DMS153 treated with DMSO at 0.1 percent for 48 hours (cell line): ENCODE data around the gene UPK3B.
"Not testable (repeated sequence)": the region's sequence is repeated elsewhere in the genome, so short reads cannot be mapped to it uniquely, and the experiment has no call there.

Experiments
- DNase-seq: peaks from one replicate; lab custom pipeline; 2025; ENCODE audit not compliant: unreplicated experiment; lab: John Stamatoyannopoulos, UW

UPK3B gene

DNA sequence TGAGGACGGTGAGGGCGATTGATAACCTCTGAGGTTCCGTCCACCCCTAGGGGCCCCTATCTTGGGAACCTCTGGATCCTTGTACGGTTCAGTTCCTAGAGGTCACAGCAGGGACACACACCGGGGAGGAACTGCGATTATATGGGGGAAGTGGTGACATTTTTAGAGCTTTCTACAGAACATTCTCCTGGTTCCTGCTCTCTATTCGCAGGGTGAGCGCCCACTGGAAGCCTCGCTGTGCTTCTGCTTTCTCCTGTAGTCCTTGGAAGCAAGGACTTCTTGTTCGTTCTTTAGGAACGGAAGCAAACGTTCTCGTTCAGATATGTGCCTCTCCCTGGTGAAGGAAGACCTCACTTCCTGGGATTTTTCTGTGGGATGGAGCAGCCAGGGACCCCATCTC lies 22.4 kb upstream of the UPK3B start:
- DNase-seq: not testable (repeated sequence)

DNA sequence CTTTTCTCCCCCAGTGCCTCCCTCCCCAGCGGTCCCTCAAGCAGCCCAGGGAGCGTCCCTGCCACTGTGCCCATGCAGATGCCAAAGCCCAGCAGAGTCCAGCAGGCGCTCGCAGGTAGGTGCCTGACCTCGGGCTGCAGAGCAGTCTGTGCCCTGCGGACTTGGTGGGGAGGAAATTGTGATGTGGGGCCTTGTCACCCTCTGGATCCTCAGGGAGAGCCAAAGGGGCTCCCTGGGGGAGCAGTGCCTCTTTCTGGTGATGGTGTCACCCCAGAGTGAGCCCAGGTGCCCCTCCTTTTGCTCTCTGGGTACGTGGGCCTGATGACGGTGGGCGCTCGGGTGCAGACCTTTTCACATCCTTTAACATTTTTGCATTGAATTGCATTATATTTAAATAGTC lies 18.2 kb upstream of the UPK3B start:
- not testable (repeated sequence) for DNase-seq

DNA sequence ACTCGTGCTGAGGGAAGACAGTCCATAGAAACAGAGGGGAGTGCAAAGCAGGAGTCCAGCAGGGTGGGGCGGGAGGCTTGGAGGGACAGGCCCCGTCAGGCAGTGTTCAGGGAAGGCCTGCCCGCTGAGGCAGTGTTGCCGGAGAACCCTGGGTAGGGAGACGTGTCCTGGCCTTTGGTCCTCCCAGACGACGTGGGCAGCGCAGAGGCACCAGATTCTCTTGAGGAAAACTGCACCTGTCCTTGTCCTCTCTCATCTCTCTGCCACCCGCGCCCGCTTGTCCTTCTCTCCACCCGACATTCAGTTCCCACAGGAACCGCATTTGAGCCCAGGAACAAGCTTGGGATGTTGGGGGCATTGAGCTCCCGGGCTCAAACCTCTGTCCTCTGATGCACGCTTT lies 14.6 kb upstream of the UPK3B start:
- DNase-seq: not testable (repeated sequence)

DNA sequence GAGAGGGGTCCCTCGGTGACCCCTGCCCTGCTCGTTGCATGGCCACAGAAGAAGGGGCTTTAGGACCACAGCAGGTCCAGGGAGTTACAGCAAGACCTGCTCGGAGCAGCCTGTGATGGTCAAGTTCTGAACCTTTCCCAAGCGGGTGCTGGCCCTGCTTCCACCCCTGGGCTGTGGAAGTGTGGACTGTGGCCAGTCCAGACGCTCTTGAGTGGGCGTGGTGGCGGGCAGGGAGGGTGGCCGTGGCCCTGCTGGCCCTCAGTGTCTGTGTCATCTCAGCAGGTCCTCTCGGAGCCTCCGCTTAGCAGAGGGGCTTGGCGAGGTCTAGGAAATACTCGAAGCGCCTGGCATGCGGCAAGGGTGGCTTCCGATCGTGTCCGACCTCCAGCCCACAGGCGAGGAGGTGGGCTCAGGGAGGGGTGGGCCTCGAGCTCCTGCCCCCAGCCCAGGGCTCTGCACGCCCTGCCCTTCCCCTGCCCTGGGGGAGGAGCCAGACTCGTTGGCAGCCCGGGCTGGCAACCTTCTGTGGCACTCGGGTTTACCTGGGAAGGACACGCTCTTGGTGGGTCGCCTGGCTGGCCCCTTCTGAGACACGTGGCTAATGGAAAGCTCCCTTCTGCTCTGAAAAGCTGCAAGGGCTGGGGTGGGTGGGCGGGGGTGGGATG lies 12.3 kb upstream of the UPK3B start:
- not testable (repeated sequence) for DNase-seq

DNA sequence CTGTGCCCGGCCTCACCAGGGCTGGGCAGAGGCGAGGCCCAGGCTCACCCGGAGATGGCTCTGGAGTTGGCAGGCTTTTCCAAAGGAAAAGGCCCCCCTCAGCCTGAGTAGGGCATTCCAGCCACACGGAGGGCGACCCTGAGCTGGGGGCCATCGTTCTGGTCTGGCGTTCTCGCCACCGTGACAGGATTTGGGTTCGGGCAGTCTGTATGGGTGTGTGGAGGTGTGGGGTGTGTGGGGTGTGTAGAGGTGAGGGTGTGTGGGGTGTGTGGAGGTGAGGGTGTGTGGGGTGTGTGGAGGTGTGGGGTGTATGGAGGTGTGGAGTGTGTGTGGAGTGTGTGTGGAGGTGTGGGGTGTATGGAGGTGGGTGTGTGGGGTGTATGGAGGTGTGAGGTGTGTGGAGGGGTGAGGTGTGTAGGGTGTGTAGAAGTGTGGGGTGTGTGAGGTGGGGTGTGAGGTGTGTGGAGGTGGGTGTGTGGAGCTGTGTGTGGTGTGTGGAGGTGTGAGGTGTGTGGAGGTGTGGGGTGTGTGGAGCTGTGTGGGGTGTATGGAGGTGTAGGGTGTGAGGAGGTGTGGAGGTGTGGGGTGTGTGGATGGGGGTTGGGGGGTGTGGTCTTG lies 11.7 kb upstream of the UPK3B start:
- DNase-seq: not testable (repeated sequence)

DNA sequence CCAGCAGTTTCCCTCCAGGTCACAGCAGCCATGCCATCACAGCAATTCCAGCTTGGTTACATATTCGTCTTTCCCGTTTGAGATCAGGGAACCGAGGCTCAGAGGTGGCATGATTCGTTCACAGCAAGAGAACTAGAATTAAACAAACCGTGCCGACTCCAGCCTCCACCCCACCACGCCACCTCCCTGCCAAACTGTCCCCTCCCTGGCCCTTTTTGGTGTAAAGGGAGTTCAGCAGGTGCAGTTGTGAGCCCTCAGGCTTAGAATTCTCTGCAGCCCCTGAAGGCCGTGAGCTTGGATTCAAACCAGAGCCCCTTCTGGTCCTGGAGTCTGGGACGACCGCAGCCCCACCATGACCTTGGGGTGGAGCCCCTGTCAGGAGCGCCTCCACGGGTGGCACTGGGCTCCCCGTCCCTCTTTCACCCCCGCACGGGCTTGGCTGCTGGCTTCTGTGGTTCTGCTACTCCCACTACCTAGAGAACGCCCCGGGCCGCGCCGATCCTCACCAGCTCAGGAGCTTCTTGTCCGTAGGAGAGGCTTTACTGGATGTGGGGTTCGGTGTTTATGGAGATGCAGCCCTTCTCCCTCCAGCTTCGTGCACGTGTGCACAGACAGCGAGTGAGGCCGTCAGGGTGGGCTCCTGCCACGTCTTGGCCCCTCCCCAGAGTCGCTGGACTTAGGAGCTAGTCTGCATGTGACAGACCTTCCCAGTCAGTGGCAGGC lies 11.0 kb upstream of the UPK3B start:
- not testable (repeated sequence) for DNase-seq

DNA sequence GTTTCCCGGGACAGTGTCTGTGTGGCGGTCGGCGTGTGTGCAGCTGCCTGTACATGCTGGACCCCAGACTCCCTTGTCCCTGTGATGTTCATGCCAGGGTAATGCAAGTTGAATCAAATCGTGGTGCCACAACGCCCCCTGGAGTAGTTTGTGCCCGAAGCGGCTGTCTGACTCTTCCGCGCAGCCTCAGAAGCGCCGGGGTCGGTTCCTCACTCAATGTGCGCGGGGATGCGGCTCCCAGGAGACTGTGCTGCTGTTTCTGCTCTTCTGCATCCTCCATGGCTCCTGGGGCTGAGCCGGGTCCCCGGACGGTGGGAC lies 10.5 kb upstream of the UPK3B start:
- not testable (repeated sequence) for DNase-seq

DNA sequence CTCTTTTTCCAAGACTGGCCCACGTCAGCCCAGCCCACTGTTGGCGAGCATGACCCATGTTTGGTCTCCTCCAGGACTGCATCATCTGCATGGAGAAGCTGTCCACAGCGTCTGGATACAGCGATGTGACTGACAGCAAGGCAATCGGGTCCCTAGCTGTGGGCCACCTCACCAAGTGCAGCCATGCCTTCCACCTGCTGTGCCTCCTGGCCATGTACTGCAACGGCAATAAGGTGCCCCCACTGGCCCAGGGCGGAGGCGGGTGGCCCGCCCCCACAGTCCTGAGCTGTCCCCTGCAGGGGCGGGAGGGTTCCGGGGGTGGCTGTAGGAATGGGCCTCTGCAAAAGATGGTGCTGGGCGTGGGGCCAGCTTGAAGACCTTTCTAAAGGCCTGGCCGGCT lies 8.1 kb upstream of the UPK3B start:
- DNase-seq: not testable (repeated sequence)

DNA sequence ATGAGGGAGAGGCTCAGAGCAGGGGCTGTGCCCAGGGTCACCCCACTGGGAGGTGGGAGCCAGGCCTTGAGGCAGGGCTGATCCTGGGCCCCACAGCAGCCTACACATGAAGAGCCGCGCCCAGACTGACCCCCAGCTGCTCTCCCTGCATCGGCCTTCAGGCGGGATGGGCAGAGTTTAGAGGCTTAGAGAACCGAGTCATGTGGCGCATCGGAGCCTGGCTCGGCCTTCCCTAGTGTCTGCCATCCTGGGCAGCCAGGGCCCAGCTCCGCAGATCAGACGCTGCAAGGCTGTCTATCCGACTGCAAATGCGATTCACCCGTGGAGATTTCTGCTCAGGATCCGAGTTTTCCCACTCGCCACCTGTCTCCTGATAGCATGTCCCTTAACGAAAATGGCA lies 7.5 kb upstream of the UPK3B start:
- not testable (repeated sequence) for DNase-seq

DNA sequence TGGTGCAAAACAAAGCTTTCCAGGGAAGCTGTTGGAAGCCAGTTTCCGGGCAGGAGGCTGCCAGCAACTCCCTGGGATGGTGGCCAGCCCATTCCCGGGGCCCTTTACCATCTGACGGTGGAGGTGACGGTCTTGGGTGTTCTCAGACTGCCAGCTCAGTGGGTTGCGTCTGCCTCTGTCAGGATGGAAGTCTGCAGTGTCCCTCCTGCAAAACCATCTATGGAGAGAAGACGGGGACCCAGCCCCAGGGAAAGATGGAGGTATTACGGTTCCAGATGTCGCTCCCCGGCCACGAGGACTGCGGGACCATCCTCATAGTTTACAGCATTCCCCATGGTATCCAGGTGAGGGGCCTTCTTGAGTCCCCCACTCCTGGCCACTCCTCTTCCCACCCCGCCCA lies 7.1 kb upstream of the UPK3B start:
- not testable (repeated sequence) for DNase-seq

DNA sequence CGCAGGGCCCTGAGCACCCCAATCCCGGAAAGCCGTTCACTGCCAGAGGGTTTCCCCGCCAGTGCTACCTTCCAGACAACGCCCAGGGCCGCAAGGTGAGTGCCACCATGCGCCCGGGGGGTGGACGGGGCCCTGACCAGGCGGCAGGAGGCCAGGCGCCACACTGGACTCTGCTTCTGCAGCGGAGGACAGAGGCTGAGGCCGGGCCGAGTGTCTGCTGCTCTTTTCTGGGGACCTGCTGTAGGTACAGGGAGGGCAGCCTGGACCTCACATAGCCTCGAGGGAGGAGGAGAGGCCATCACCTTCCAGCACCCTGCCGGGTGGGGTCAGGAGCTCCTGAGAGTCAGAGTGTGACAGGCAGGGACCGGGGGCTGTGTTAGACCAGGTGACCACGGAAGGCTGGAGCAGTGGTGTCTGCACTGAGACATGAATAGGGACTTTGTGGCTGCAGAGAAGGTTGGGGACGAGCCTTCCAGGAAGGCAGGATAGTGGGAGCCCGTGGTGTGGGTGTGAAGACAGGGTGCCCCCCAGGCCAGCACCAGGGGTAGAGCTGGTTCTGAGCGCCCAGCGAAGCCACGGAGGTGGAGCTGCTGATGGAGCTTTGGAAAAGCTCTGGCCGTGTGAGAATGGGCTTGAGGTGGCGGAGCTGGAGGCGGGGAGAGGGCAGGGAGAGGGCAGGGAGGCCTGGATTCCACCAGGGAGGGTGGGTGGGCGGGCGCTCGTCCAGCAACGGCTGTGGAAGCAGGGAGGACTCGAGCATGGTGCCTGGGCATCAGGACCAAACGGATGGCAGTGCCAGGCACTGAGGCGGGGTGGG lies 5.8 kb upstream of the UPK3B start:
- DNase-seq: not testable (repeated sequence)

DNA sequence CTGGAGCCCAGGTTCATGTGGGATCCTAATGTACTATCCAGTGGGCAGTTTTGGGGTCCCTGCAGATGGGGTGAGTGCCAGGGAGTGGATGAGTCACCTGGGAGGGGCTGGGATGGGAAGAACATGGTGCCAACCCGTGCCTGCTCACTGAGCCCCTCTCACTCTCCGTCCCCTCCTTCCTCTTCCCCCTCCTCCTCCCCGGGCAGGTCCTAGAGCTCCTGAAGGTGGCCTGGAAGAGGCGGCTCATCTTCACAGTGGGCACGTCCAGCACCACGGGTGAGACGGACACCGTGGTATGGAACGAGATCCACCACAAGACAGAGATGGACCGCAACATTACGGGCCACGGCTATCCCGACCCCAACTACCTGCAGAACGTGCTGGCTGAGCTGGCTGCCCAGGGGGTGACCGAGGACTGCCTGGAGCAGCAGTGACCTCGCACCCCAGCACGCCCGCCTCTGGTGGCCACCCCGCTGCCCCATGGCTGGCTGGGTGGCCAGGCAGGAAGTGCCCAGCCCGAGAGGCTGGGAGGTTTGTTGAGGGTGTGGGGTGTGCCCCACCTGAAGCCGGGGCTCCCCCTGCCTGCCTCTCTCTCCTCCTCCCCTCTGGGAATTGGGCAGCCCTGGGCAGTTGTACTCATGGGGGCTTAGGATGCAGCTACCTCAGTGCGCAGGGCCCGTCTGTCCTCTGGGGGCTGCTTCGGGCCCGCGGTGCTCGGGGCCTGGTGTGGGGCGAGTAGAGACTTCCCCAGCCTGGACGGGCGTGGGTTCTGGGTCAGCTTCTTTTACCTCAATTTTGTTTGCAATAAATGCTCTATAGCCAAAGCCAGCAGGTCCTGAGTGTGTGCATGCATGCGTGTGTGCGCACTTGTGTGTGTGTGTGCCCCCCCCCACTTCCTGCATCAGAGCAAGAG lies 4.9 kb upstream of the UPK3B start:
- DNase-seq: no peak

DNA sequence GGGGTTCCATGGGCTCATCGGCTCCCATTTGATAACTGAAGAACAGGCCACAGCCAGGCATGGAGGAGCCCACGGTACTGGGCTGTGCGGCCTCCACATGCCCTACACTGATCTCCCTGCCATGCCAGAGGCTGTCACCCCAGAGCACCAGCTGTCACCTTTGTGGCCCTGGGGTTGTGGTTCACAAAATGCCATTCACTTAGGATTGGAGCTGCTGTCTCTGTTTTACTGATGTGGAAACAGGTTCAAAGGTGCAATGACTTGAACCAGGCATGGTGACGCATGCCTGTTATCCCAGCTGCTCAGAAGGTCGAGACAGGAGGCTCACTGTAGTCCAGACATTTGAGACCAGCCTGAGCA lies 4.3 kb upstream of the UPK3B start:
- no peak for DNase-seq

DNA sequence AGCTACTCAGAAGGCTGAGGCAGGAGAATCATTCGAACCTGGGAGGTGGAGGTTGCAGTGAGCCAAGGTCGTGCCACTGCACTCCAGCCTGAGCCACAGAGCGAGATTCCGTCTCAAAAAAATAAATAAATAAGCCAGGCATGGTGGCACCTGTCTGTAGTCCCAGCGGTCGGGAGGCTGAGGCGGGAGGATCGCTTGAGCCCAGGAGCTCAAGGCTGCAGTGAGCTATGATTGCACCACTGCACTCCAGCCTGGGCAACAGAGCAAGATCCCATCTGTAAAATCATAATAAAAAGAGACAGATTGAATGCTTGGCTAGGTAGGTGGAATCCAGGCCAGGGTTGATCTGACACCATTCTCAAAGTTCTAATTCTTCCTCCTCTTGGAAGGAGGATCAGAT lies 3.7 kb upstream of the UPK3B start:
- not testable (repeated sequence) for DNase-seq

DNA sequence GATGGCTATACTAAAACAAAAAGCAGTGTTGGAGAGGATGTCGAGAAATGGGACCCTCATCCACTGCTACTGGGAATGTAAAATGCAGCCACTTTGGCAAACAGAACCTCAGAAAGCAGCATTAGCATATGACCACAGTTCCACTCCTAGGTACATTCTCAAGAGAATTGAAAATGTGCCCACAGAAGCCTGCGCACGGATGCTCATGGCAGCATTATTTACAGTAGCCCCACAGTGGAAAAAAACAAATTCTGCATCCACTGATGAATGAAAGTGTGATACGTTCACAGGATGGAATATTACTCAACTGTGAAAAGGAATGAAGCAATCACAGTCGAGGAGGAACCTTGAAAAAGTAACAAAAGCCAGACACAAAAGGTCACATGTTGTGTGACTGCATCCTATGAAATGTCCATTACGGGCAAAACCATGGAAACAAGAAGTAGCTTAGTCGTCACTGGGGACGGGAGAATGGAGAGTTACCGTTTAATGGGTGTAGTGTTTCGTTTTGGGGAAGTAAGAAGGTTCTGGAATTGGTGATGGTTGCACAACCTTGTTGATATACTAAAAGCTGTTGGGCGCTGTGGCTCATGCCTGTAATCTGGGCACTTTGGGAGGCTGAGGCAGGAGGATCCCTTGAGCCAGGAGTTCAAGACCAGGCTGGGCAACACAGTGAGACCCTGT lies 2.5 kb upstream of the UPK3B start:
- no peak for DNase-seq

DNA sequence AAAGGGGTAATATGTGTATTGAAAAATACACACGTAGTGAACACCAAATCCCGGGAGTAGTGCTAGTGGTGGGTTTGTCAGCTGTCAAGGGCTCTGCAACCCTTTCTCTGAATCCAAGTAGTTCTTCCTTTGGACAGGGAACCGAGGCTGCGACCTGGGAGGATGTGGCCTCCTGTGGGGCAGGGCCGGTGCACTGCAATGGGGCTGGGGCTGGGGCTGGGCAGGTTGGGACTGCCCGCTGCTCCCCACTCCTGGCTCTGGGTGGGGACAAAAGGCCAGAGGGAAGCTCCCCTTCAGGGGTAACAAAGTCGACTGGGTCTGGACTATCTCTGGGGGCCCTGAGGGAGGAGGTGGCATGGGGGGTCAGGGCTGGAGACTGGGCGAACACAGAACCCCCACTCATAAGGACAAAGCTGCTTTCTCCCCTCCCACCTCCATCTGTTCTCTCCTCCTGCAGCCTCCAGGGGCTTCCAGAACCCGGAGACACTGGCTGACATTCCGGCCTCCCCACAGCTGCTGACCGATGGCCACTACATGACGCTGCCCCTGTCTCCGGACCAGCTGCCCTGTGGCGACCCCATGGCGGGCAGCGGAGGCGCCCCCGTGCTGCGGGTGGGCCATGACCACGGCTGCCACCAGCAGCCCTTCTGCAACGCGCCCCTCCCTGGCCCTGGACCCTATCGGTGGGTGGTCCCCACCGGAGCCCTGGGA lies 1.0 kb downstream of the UPK3B start:
- DNase-seq: not testable (repeated sequence)

DNA sequence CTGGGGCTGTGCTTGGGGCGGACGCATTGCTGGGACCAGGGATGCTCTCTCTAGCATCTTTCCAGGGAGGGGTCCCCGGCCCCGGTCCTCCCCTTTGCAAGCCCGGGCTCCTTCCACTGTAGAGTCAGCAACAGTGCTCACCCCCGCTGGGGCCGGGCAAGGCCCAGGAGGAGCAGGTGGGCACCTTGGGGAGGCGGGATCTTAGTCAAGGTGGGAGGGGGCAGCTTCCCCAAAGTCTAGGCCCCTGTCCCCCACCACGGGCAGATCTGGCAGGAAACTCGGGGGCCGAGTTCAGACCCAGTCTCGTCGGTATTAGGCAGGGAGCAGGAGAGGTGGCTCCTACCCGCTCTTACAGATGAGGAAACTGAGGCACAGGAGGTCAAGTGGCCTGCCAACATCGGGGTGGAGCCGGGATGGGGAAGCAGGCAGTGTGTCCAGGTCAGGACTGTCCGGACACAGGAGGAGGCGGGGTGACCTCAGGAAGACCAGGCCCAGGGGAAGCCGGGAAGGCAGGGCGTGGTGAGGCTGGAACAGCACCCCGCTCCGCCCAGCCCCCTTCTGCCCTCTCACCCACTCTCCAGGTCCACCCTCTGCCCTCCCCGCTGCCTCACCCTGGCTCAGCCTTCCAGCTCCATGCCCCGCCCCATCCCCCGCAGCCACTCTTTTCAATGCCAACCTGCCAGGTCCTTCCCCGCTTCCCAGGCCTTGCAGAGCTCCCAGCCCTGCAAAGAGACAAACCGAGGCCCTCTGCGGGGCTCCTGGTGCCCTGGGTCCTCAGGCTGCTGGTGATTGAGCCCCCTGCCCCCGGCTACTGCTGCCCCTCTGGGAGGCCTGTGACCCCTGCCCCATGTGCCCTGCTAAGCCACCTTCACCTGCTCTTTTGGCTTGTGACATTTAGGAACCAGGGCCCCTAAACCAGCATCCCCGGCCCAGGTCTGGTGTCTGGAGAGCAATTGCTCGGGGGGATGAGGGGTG lies 1.8 kb downstream of the UPK3B start:
- not testable (repeated sequence) for DNase-seq
